T follicular helper cell (primary cell): ENCODE data around the gene AXIN2.

Experiments used
- DNase-seq: peaks from one replicate; pipeline ENCODE4 v3.0.0-alpha.2; 2020; ENCODE audit warnings: low read depth
- total RNA-seq, 2 experiments: gene quantifications; one replicate each; lab custom pipeline; 2026; lab: John Stamatoyannopoulos, UW

The AXIN2 gene
- 6.6 to 29.6 reads per million in 2 experiments for total RNA-seq

DNA sequence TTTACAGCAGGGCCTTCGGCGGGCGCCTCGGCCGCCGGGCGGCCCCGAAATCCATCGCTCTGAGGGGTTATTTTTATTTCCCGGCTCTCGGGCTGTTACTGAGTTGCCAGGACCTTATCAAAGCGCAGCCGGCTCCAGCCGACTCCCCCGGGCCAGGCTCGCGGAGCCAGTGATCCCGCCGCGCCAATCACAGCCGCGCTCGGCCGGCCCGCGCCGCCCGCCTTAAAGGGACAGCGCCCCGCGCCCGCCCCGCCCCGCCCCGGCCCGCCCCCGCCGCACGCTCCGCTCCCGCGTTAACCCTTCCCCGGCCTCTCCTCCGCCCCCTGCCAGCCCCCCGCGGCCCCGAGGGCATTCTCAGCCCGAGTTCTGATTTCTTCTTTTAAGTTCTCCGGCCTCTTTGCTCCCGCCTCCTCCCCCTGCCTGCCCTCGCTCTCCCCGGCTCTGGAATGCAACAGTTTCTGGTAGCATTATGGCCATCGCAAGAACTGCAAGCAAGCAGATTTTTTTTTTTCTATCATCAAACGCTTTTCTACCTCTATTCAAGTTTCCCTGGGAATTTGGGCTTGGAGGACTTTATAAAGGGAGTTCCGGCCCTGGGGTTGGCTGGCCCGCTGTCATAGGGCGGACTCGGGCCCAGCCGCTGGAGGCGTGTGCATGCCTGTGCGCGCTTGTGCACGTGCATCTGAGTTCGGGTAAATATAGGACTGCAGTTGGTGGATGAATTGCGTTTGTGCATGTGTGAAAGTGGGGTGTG is at the start of gene AXIN2:
TSS of gene AXIN2 (minus strand) at position 197 of the 754 bp plus-strand sequence. CDS start 3,028 bp downstream, outside the sequence.
- peak; percentile 80 for DNase-seq

DNA sequence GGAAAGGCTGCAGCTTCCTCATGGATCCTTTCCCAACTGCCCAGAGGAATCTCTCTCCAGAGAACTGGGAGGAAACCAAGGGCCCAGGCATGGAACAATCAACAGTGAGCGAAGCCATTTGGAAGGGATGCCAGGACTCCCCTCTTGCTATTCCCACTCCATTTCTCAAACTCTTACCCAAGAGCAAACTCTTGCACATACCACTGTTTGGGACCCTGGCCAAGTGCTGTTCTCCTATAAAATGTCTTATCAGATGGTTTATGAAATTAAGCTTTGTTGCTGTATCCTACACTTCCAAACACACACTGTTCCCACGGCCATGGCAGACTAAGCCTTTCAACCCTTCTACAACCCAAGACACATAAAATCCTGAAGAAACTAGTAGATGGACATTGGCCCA is 48.3 kb upstream of the AXIN2 start:
- DNase-seq = no peak

GRCh38 chr17:65609286-65609685 is 47.8 kb upstream of the AXIN2 start:
- DNase-seq = no peak

GRCh38 chr17:65604070-65604469 is 42.6 kb upstream of the AXIN2 start:
- no peak for DNase-seq

DNA sequence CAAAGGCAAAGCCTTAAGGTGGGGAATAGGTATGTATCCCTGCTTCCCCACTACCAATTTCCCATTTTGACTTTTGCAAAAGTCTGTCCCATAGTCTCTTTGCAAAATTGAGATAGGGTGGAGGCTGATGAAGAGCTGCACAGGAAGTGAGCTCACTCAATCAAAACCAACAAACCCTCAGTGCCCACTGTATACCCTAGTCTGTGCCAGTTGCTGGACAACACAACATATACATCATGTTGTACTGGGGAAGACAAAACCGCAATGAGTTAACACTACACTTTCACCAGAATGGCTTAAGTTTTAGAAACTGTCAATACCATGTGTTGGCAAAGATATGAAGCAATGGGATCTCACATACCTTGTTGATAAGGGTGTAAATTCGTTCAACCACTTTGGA is 40.4 kb upstream of the AXIN2 start:
- DNase-seq = no peak

DNA sequence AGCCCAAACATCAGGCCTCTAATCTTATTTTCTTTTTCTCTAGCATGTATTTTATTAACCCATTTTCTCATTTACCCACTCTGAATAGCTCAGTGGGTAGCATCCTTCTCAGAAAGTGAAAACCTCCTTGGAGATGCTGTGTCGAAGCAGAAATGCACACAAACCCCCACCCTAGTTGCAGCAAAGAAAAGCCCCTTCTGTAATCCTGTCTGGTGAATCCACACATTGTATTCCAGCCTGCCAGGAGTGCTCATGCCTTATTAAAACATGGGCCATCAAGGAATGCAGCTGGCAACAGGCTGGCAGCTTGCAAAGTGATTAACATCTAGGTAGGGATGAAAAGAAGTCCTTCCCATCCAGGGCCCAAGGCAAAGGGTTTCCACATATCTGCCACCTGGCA is 39.7 kb upstream of the AXIN2 start:
- DNase-seq = no peak

DNA sequence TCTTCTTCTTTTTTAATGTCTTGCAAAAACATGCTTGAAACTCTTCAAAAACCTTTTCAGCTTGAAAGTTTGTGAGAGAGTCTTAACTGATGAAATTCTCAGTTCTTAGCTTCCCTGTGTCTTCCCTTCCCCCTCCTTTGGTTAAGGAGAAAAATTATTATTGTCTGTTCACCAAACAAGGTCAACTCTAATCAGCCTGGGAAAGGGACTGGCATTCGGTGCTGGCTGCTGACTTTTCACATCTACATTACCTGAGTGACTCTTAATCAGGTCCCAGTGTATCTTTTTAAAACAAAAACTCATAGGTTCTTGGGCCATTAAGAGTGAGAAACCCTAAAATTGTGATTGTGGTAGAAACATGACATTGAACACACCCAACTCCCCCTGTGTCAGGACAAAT is 39.1 kb upstream of the AXIN2 start:
- no peak for DNase-seq

- no peak for DNase-seq
Observed at GRCh38 chr17:65599650-65600049, 38.2 kb upstream of the AXIN2 start.

DNA sequence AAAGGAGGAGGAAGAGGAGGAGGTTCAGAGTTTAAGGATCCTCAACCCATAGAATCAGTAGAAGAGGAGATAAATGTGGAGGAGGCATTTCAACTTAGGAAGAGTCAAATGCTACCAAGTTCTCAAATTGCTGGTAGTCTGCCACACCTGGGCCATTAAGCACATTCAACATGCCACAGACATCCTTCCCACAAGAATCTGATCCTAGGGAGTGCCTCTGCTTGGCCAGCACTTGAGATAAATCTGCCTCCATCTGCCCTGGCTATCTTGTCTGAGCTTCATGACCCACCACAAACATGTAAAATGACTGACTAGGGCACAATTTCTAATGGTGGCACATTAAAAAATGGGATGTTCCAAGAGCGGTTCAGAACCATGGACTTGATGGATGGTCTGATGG is 37.3 kb upstream of the AXIN2 start:
- no peak for DNase-seq

- DNase-seq = no peak
Observed at GRCh38 chr17:65595071-65595656, 33.7 kb upstream of the AXIN2 start.

DNA sequence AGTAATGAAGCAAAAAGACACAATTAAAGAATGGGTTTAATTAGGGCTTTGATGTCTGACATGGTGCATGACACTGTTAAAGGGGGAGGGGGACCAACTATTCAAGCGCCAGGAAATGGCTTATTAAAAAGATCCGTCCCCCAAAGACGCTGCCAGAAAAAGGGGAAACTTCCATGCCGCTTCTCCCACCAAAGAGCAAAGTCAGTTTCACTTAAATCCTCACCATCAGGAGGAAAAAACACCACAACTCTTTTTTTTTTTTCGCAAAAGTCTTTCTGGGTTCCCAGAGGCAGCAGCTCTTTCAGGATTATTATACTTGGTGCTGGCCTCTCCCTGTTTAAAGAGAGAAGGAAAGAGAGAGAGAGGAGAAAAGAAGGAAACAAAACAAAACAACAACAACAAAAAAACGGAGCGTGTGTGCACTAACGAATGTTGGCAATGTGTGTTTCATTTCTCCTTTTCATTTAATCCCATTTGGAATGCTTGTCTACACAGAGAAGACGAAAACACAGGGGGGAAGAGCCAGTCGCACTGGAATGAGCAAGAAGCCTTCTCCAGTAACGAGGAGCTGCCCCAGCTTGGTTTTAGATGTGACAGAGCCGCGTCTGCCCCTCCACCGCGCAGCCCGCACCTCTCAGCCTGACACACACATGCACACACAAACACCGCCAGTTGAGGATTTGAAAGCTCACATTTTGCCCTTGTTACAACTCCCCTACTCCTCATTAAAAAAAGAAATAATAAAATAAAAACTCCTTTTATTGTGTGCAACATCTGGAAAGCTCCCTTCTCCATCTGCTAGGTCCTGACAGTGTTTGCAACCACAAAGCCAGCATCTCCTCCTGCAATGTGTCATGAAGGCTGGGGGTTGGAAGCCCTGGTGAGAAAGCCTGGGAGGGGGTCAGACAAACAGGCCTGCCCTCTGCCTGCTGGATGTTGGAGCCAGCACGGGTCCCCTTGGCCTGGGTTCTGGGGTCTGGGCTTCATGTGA is 32.7 kb upstream of the AXIN2 start:
- DNase-seq = no peak

DNA sequence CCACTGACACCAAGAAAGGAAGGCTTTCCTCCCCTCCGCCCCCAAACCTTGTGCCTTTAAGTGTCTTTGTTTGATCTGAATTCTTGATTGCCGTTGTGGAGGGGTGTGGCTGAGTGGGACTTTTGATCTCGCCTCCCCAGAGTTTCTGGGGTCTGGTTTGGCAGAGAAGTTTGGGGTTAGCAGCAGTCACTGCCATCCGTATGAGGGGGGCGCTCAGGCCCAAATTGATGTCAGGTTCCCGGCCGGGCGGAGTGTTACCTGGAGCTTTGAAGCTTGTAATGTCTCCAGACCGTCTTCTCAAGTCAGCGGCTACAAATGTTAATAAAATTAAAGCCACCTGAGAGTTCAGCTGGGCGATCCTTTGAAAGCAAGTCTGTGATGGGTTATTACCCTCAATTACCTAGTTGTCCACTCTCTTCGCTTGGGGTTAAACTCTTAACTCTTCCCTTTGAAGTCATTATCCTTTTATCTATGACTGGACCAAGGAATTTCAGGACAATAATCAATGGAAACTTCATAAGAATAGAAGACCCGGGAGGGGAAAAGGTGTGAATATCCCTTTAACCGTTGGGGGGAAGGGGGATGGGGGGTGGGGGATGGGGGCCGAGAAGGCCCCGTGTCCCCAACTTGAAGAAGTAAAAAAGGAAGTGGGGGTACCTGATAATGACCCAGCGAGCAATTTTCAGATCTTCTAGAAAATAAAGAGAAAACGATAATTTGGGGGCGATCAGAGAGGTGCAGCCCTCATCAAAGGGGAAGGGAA is 31.8 kb upstream of the AXIN2 start:
- no peak for DNase-seq

GRCh38 chr17:65592125-65592965 is 30.9 kb upstream of the AXIN2 start:
- no peak for DNase-seq

- no peak for DNase-seq
Observed at GRCh38 chr17:65589321-65589720, 27.9 kb upstream of the AXIN2 start.

DNA sequence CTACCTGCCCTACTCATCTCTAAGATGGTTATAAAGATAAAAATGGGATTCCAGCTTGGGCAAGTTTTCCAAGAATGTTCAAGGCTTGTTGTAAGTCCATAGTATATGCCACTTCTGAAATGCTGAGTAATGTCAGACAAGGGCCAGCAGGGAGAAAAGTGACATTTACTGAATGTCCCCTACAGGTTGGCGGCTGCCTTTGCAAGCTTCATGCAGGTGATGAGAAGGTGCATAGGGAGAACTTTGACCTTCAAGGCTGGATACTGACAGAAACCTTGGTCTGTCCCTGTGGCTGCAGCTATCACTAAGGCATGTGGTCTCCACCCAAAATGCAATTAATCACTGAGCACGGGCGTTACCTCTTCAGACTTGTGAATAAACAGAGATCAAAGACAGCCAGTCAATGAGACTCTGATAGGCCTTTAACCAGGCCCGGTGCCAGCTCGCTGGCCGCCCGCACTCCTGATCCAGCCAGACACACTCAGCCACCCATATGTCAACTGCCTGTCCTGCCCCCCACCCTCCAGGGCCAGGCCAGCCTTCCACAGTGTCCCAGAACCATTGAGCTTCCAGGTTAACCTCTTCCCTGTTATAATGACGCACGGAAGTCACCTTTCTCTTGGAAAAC is 26.8 kb upstream of the AXIN2 start:
- no peak for DNase-seq

GRCh38 chr17:65587534-65588180 is 26.2 kb upstream of the AXIN2 start:
- DNase-seq = no peak

DNA sequence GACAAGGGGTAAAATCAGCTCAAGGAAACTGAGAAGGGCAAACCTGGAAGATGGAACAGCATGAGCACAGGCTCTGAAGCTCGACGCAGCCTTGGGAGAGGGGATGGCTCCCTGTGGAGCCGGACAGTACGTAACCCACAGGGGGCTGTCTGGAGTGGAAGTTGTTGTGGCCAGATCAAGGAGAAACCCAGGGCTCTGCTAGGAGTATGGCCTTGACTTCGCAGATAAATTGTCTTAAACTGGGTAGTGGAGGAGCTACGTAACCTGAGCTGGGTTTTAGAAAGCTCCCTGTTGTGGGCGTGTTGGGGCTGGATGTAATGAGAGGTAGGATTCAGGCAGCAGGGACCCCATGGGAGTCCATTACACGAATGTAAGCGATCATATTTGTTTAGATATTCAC is 25.5 kb upstream of the AXIN2 start:
- no peak for DNase-seq

DNA sequence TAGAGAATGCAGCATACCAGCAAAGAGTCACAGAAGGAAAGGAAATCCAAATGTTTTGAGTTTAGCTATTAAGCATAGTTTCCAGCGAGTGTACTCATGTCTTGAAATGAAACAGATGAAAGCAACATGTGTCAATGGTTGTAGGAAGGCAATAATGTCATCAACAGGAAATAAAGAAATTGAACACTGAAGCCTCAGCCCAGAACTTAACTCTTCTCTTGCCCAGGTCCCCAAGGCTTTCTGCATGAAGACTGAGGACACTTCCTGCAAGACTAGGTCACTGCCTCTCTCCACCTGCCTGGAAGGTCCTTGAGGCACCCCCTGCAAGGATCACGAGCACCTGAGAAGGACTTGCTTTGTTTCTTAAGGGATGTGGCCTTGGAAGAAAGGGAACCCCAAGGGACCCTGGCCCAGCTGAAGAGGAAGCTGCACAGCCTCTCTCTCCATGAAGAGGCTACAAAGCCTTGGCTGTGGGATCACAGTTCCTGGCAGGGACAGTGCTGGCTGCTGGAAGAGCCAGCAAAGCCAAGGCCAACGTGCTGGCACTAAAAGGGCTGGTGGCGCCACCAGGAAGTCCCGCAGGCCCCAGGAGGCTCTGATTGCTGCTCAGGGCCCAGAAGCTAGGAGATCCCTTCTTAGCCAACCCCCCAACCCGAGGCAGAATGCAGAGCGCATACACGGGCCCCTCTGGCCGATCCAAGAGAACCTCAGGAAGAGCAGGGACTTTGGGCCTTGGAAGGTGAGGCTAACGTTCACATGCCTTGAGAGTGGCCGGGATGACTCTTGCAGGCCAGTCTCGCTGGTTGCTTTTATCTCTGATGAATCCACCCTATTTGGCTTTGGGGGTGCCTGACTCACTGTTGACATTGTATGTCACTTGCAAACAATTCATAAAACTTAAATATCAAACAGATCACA is 23.4 kb upstream of the AXIN2 start:
- no peak for DNase-seq
